ENCODE results near the gene DEPDC1B.
"Not testable (repeated sequence)": the region's sequence is repeated elsewhere in the genome, so short reads cannot be mapped to it uniquely, and the experiment has no call there.

Gene DEPDC1B

DNA sequence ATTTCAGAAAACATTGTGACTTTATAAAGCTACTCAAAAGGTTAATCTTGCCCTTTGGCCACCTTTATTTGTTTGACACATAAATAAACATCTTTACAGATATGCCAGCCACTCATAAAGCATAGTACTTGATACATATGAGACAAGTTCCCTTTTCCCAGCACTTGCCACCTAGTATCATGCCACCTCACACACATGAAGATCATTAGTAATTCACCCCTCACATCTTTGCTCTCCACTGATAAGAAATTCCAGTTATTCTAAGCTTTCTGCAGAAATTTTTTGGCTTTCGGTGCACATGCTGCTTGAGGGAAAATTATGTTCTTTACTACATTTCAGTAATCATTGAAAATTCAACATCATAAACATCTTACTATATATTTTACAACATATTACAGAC lies 59.1 kb downstream of the DEPDC1B start:
- H3K27ac Mint-ChIP-seq = no peak overlapping the region
- peaks cover 11% of the 10 kb centered on the region for H3K36me3 Mint-ChIP-seq (ENCODE audit: low read depth)
- no peaks in the 10 kb centered on the region for H3K4me1 Mint-ChIP-seq
- DNase-seq (no peak), ATAC-seq (no peak)
- no peak overlapping the region for H3K4me3 Mint-ChIP-seq
- no peaks in the 10 kb centered on the region for H3K9me3 Mint-ChIP-seq
- H3K27me3 Mint-ChIP-seq = no peaks in the 10 kb centered on the region

GRCh38 chr5:60639544-60639943 lies 60.4 kb downstream of the DEPDC1B start:
- peaks cover 12% of the 10 kb centered on the region for H3K36me3 Mint-ChIP-seq (ENCODE audit: low read depth)
- H3K9me3 Mint-ChIP-seq = no peaks in the 10 kb centered on the region
- H3K27me3 Mint-ChIP-seq = no peaks in the 10 kb centered on the region
- ATAC-seq (no peak), DNase-seq (no peak)
- no peak overlapping the region for H3K27ac Mint-ChIP-seq
- H3K4me3 Mint-ChIP-seq = no peak overlapping the region
- H3K4me1 Mint-ChIP-seq = no peaks in the 10 kb centered on the region

DNA sequence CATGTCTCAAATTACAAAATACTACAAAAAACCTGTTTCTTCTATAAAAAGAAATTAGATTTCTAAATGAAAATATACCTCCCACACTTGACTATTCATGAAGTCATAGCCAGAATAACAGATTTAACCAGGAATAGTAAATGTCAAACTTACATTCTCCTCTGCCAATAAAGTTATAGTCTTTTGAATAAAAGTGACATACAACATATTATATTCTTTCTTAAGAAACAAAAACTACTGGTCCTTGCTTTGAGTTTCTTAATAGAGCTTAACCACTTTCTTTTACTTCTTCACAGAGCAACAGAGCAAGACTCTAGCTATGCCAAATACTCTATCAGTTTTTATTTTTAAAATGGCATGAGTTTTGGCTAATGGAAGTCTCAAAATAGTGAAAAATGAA lies 61.7 kb downstream of the DEPDC1B start:
- H3K27ac Mint-ChIP-seq = no peak overlapping the region
- H3K9me3 Mint-ChIP-seq = no peaks in the 10 kb centered on the region
- no peaks in the 10 kb centered on the region for H3K4me1 Mint-ChIP-seq
- ATAC-seq = no peak
- H3K27me3 Mint-ChIP-seq = no peaks in the 10 kb centered on the region
- no peak overlapping the region for H3K4me3 Mint-ChIP-seq
- DNase-seq = no peak
- peaks cover 12% of the 10 kb centered on the region for H3K36me3 Mint-ChIP-seq (ENCODE audit: low read depth)

- Mint-ChIP-seq H3K4me1 (no peaks in the 10 kb centered on the region), H3K4me3 (no peak overlapping the region), H3K36me3 (ENCODE audit: low read depth) (peaks cover 8% of the 10 kb centered on the region), H3K27me3 (no peaks in the 10 kb centered on the region), H3K27ac (no peak overlapping the region), H3K9me3 (no peaks in the 10 kb centered on the region)
- ATAC-seq (no peak), DNase-seq (no peak)
Observed at GRCh38 chr5:60636644-60637043, 63.3 kb downstream of the DEPDC1B start.

DNA sequence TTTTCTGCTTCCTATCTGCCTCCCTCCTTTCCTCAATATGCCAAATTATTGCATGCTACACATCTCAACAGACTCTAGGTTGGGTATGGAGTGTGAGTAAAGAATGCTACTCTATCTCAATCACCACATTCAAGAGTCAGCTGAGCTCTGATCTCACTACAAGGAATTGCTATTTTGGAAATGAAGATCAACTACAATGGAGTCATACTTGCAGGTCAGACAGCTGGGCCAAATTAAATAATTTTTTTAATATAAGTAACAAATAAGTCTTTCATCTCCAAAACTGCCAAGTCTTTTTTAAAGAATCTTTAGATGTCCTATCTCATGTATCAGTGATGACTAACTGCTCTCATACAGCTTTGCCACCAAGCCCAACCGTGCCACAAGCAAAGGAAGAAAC lies 64.0 kb downstream of the DEPDC1B start:
- Mint-ChIP-seq H3K36me3 (ENCODE audit: low read depth) (peaks cover 9% of the 10 kb centered on the region), H3K4me1 (no peaks in the 10 kb centered on the region), H3K27me3 (no peaks in the 10 kb centered on the region), H3K27ac (no peak overlapping the region), H3K4me3 (no peak overlapping the region), H3K9me3 (no peaks in the 10 kb centered on the region)
- DNase-seq = no peak
- ATAC-seq = no peak

GRCh38 chr5:60634051-60634450 lies 65.9 kb downstream of the DEPDC1B start:
- Mint-ChIP-seq H3K27ac (no peak overlapping the region), H3K36me3 (ENCODE audit: low read depth) (peaks cover 10% of the 10 kb centered on the region), H3K27me3 (no peaks in the 10 kb centered on the region), H3K4me1 (no peaks in the 10 kb centered on the region), H3K9me3 (no peaks in the 10 kb centered on the region), H3K4me3 (no peak overlapping the region)
- ATAC-seq = no peak
- DNase-seq = no peak

DNA sequence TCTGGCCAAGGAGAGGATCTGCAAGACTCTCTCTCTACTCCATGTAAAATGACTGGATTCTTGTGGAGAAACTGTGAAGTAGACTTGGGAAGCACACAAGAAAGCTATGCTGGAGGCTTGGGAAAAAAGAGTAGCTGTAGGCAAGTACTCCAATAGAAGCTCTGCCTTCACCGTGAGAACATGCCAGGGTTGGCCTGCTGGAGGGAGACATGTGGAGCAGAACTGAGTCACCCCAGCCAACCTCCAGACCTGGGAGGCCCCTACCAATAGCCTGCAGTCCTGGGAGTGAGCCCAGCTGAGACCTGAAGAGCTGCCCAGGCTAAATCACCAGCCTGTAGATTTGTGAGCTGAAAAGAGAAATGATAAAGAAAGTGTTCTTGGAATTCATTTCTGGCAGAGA lies 66.6 kb downstream of the DEPDC1B start:
- no peaks in the 10 kb centered on the region for H3K9me3 Mint-ChIP-seq
- H3K27ac Mint-ChIP-seq = no peak overlapping the region
- H3K4me3 Mint-ChIP-seq = no peak overlapping the region
- no peaks in the 10 kb centered on the region for H3K4me1 Mint-ChIP-seq
- H3K27me3 Mint-ChIP-seq = no peaks in the 10 kb centered on the region
- H3K36me3 Mint-ChIP-seq (ENCODE audit: low read depth) = peaks cover 10% of the 10 kb centered on the region
- DNase-seq (no peak), ATAC-seq (no peak)

GRCh38 chr5:60632153-60632552 lies 67.8 kb downstream of the DEPDC1B start:
- DNase-seq = no peak
- no peak overlapping the region for H3K4me3 Mint-ChIP-seq

DNA sequence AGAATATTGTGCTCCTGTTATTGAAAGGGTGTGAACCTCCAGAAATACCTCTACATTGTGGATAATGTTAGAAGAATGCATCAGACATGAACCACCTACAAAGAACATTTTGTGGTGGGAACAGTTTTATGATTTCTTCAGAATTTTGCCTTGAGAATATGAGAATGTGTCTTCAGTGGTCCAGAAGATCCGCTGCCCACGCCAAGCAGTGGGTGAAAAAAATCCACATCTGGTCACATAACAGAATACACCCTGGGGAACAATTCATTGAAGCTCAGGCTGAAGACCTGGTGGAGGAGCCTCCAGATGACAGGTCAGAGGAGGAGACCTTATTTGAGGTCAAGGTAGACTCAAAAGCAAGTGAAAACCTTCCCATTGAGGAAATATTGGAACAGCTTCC lies 69.1 kb downstream of the DEPDC1B start:
- no peaks in the 10 kb centered on the region for H3K4me1 Mint-ChIP-seq
- H3K27me3 Mint-ChIP-seq = no peaks in the 10 kb centered on the region
- H3K4me3 Mint-ChIP-seq = no peak overlapping the region
- peaks cover 4% of the 10 kb centered on the region for H3K36me3 Mint-ChIP-seq (ENCODE audit: low read depth)
- no peak for DNase-seq
- H3K9me3 Mint-ChIP-seq = peaks cover 3% of the 10 kb centered on the region
- no peak overlapping the region for H3K27ac Mint-ChIP-seq
- ATAC-seq = no peak

More at GRCh38 chr5:60632153-60632552, 67.8 kb downstream of the DEPDC1B start:
- no peak for ATAC-seq
- Mint-ChIP-seq H3K9me3 (no peaks in the 10 kb centered on the region), H3K36me3 (ENCODE audit: low read depth) (peaks cover 6% of the 10 kb centered on the region), H3K4me1 (no peaks in the 10 kb centered on the region), H3K27ac (no peak overlapping the region), H3K27me3 (no peaks in the 10 kb centered on the region)

DNA sequence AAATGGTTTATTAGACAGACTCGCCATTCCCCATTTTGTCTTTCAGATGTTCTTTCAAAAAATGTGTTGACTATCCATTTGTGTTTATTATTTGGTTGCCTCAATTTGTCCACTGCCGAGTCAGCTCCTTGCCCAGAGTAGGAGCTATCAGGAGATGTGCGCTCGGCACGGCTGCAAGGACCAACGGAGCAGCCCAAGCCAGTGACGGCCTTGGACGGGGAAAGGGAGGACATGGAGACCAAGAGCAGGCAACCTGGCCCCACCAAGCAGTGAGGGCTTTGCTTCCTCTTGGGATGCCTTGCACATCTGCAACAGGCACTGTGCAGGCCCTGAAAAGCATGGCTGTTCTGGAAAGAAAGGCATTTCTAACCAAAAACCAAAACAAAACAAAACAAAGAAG lies 69.8 kb downstream of the DEPDC1B start:
- ATAC-seq (no peak), DNase-seq (no peak)
- no peaks in the 10 kb centered on the region for H3K4me1 Mint-ChIP-seq
- peaks cover 4% of the 10 kb centered on the region for H3K36me3 Mint-ChIP-seq (ENCODE audit: low read depth)
- H3K27me3 Mint-ChIP-seq = no peaks in the 10 kb centered on the region
- no peak overlapping the region for H3K4me3 Mint-ChIP-seq
- H3K27ac Mint-ChIP-seq = no peak overlapping the region
- H3K9me3 Mint-ChIP-seq = peaks cover 10% of the 10 kb centered on the region

DNA sequence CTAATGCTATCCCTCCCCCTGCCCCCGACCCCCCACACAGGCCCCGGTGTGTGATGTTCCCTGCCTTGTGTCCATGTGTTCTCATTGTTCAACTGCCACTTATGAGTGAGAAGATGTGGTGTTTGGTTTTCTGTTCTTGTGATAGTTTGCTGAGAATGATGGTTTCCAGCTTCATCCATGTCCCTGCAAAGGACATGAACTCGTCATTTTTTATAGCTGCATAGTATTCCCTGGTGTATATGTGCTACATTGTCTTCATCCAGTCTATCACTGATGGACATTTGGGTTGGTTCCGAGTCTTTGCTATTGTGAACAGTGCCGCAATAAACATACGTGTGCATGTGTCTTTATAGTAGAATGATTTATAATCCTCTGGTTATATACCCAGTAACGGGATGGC lies 75.1 kb downstream of the DEPDC1B start:
- not testable (repeated sequence) for DNase-seq; H3K27ac Mint-ChIP-seq; H3K4me3 Mint-ChIP-seq; H3K27me3 Mint-ChIP-seq; ATAC-seq; H3K4me1 Mint-ChIP-seq; H3K36me3 Mint-ChIP-seq (ENCODE audit: low read depth)
- H3K9me3 Mint-ChIP-seq = peaks cover 12% of the 10 kb centered on the region

- not testable (repeated sequence) for H3K4me1 Mint-ChIP-seq; ATAC-seq; H3K27me3 Mint-ChIP-seq; H3K4me3 Mint-ChIP-seq; H3K36me3 Mint-ChIP-seq (ENCODE audit: low read depth); DNase-seq; H3K27ac Mint-ChIP-seq
- peaks cover 13% of the 10 kb centered on the region for H3K9me3 Mint-ChIP-seq
Observed at GRCh38 chr5:60620752-60621151, 79.2 kb downstream of the DEPDC1B start.

DNA sequence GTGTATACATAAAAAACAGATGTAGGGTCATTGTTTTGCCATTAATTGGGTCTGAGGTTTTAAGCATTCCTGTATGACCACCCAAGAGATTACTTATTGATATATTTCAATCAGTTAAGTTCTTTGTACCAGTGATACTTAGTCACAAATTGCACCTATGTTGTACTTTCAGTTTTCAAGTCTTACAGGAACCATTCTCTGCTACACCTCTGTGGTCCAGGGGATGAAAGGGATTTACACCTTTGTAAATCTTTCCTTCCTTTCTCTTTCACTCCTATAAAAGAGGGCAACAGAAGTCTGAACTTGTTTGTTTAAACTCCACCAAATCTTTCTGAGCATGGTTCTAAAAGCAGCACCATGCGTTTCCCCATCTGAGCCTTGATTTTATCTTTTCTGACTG lies 86.1 kb downstream of the DEPDC1B start:
- no peak for DNase-seq
- no peak for ATAC-seq
- H3K4me1 Mint-ChIP-seq = peaks cover 4% of the 10 kb centered on the region
- H3K4me3 Mint-ChIP-seq = no peak overlapping the region
- H3K27me3 Mint-ChIP-seq = no peaks in the 10 kb centered on the region
- H3K27ac Mint-ChIP-seq = no peak overlapping the region
- peaks cover 4% of the 10 kb centered on the region for H3K9me3 Mint-ChIP-seq
- peaks cover 4% of the 10 kb centered on the region for H3K36me3 Mint-ChIP-seq (ENCODE audit: low read depth)

DNA sequence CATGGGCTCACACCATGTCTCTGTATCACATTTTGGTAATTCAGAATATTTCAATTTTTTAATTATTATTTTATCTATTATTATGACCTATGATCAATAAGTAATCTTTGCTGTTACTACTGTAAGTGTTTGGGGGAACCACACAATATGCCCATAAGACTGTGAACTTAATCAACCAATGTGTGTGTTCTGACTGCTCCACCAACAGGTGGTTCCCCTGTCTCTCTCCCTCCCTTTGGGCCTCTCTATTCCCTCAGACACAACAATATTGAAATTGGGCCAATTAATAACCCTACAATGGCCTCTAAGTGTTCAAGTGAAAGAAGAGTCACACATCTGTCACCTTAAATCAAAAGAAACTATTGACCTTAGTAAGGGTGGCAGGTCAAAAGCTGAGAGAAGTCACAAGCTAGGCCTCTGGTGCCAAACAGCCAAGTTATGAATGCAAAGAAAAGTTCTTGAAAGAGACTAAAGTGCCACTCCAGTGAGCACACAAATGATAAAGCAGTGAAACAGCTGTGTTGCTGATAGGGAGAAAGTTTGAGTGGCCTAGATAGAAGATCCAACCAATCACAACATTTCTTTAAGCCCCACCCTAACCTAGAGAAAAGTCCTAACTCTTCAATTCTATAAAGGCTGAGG lies 88.7 kb downstream of the DEPDC1B start:
- ATAC-seq (no peak), DNase-seq (no peak)
- H3K36me3 Mint-ChIP-seq (ENCODE audit: low read depth) = peaks cover 1% of the 10 kb centered on the region
- no peak overlapping the region for H3K4me3 Mint-ChIP-seq
- H3K27ac Mint-ChIP-seq = no peak overlapping the region
- no peaks in the 10 kb centered on the region for H3K9me3 Mint-ChIP-seq
- no peaks in the 10 kb centered on the region for H3K27me3 Mint-ChIP-seq
- H3K4me1 Mint-ChIP-seq = peaks cover 4% of the 10 kb centered on the region

DNA sequence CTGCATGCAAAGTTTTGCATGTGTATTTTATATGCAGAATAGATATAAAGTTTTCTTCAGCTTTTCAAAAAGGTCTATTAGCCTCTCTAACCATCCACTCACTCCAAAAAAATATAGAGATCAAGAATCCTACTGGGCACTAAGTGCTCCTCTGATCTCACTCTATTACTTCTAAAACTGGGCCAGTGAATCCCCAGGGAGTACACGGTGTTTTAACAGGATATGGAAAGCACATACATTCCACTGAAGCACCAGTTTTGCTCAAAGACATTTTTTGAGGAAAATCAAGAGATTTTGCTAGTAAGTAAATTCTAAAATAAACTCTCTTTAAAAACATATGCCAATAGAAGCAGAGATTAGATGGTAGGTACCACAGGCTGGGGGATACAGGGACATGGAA lies 95.2 kb downstream of the DEPDC1B start:
- DNase-seq (no peak), ATAC-seq (no peak)
- no peaks in the 10 kb centered on the region for H3K4me1 Mint-ChIP-seq
- no peaks in the 10 kb centered on the region for H3K27me3 Mint-ChIP-seq
- H3K9me3 Mint-ChIP-seq = no peaks in the 10 kb centered on the region
- no peak overlapping the region for H3K27ac Mint-ChIP-seq
- no peaks in the 10 kb centered on the region for H3K36me3 Mint-ChIP-seq (ENCODE audit: low read depth)
- no peak overlapping the region for H3K4me3 Mint-ChIP-seq

DNA sequence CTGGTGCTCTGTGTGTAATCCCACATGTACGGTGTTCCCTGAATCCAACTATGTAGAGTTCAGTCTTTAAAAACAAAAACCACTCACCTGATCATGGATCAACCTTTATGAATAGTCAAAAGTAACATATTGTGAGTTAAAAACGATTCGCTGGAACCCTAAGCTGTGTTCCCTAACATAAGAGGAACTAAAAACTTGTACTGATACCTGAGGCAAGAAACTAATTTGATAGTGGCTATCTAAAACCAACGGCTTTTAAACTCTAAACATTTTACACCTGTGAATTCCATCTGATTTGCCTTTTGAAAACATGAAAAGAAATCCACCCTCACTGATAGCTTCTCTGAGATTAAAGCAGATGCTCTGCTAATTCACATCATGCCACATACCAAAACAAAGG lies 101.5 kb downstream of the DEPDC1B start:
- no peaks in the 10 kb centered on the region for H3K9me3 Mint-ChIP-seq
- no peak for DNase-seq
- no peaks in the 10 kb centered on the region for H3K36me3 Mint-ChIP-seq (ENCODE audit: low read depth)
- no peak for ATAC-seq
- H3K27me3 Mint-ChIP-seq = no peaks in the 10 kb centered on the region
- H3K4me1 Mint-ChIP-seq = peaks cover 18% of the 10 kb centered on the region
- H3K27ac Mint-ChIP-seq = no peak overlapping the region
- no peak overlapping the region for H3K4me3 Mint-ChIP-seq

Measured in activated naive CD8-positive, alpha-beta T cell treated with anti-CD3 and anti-CD28 coated beads, Interleukin-2, amount 50 U/mL, for 24 hours (primary cell).